GM18868 (cell line): ENCODE measurements around the gene MITD1.
"Not testable (repeated sequence)": the region's sequence is repeated elsewhere in the genome, so short reads cannot be mapped to it uniquely, and the experiment has no call there.

Experiments
- ATAC-seq: cut with Tn5 transposase; IDR thresholded peaks from one replicate; pipeline ENCODE4 v1.9.1; 2021; ENCODE audit warnings: mild to moderate bottlenecking, moderate library complexity; ENCODE audit not compliant: unreplicated experiment

MITD1 gene

GRCh38 chr2:99180755-99181623 is at the start of gene MITD1, which contains the start of gene MRPL30:
Gene MITD1 (minus strand): TSS chr2:99181058. CDS start chr2:99180981, 77 bp downstream.
Gene MRPL30 (plus strand): TSS chr2:99181184. CDS start chr2:99186204, 5,020 bp downstream.
- peak; percentile 88 for ATAC-seq

- ATAC-seq = no peak
Observed at GRCh38 chr2:99217929-99218501, 37.2 kb upstream of the MITD1 start.

- ATAC-seq = no peak
Observed at GRCh38 chr2:99216096-99216495, 35.2 kb upstream of the MITD1 start.

- ATAC-seq = no peak
Observed at GRCh38 chr2:99205491-99205890, 24.6 kb upstream of the MITD1 start.

- no peak for ATAC-seq
Observed at GRCh38 chr2:99201959-99202678, 21.3 kb upstream of the MITD1 start.

- no peak for ATAC-seq
Observed at GRCh38 chr2:99200076-99200800, 19.4 kb upstream of the MITD1 start.

- ATAC-seq = no peak
Observed at GRCh38 chr2:99198103-99198841, 17.4 kb upstream of the MITD1 start.

- ATAC-seq = not testable (repeated sequence)
Observed at GRCh38 chr2:99192364-99192763, 11.5 kb upstream of the MITD1 start.

- ATAC-seq = no peak
Observed at GRCh38 chr2:99190548-99190947, 9.7 kb upstream of the MITD1 start.

- ATAC-seq = no peak
Observed at GRCh38 chr2:99188357-99188756, 7.5 kb upstream of the MITD1 start.

GRCh38 chr2:99187011-99187410 is 6.2 kb upstream of the MITD1 start:
- ATAC-seq = no peak

GRCh38 chr2:99184811-99185210 is 4.0 kb upstream of the MITD1 start:
- no peak for ATAC-seq

- no peak for ATAC-seq
Observed at GRCh38 chr2:99183025-99183424, 2.2 kb upstream of the MITD1 start.

- no peak for ATAC-seq
Observed at GRCh38 chr2:99181624-99182000, 754 bp upstream of the MITD1 start.

GRCh38 chr2:99171377-99172140 is 9.3 kb downstream of the MITD1 start:
- no peak for ATAC-seq

- no peak for ATAC-seq
Observed at GRCh38 chr2:99169534-99169933, 11.3 kb downstream of the MITD1 start.

- ATAC-seq = no peak
Observed at GRCh38 chr2:99166218-99166617, 14.6 kb downstream of the MITD1 start.

- ATAC-seq = no peak
Observed at GRCh38 chr2:99159594-99159993, 21.3 kb downstream of the MITD1 start.

- no peak for ATAC-seq
Observed at GRCh38 chr2:99158599-99158998, 22.3 kb downstream of the MITD1 start.

GRCh38 chr2:99156891-99157290 is 24.0 kb downstream of the MITD1 start:
- ATAC-seq = no peak
